PFSK-1 (cell line): ENCODE measurements around the gene CPPED1.

ENCODE experiments used
- FOXP2 ChIP-seq: optimal IDR thresholded peaks from 2 replicates; pipeline ENCODE3; 2011; ENCODE audit warnings: borderline replicate concordance, control low read depth, inconsistent platforms; ENCODE audit not compliant: insufficient read depth; ENCODE audit errors: extremely low read length, extremely low read depth
- POLR2AphosphoS5 ChIP-seq: IDR thresholded peaks from 2 replicates; pipeline ENCODE4 v1.6.1; 2012; ENCODE audit warnings: low read depth, mild to moderate bottlenecking, control low read depth, low read length, moderate library complexity
- REST ChIP-seq, 2 experiments: IDR thresholded peaks; 2 replicates each; pipeline versions ENCODE4 v1.6.1 to v1.8.0; 2011 to 2012; ENCODE audit warnings: low read depth in 2 of 2, low read length in 2 of 2, control low read depth in 1 of 2, inconsistent platforms in 1 of 2, mild to moderate bottlenecking in 1 of 2, moderate library complexity in 1 of 2; ENCODE audit not compliant: insufficient read depth in 1 of 2
- SIN3A ChIP-seq: IDR thresholded peaks from 2 replicates; pipeline ENCODE4 v1.6.1; 2012; ENCODE audit warnings: mild to moderate bottlenecking, low read length, moderate library complexity, borderline replicate concordance; ENCODE audit not compliant: insufficient read depth
- TAF1 ChIP-seq: IDR thresholded peaks from 2 replicates; pipeline ENCODE4 v1.6.1; 2012; ENCODE audit warnings: low read length, control low read depth, borderline replicate concordance; ENCODE audit not compliant: insufficient read depth

CPPED1 gene

GRCh38 chr16:12664164-12664733 is 139.4 kb downstream of the CPPED1 start:
- TF ChIP-seq SIN3A (no peak), REST (IDR thresholded peaks at IDR 0.05; ENCODE audit: insufficient read depth in 1 of 2, low read depth in 2 of 2, low read length in 2 of 2) (no peak), FOXP2 (no peak), POLR2AphosphoS5 (no peak), TAF1 (no peak)

GRCh38 chr16:12661656-12662172 is 142.0 kb downstream of the CPPED1 start:
- TF ChIP-seq TAF1 (no peak), REST (IDR thresholded peaks at IDR 0.05; ENCODE audit: insufficient read depth in 1 of 2, low read depth in 2 of 2, low read length in 2 of 2) (peak; percentile 78 to 95)

- TF ChIP-seq TAF1 (no peak), POLR2AphosphoS5 (no peak), SIN3A (no peak), REST (IDR thresholded peaks at IDR 0.05; ENCODE audit: insufficient read depth in 1 of 2, low read depth in 2 of 2, low read length in 2 of 2) (no peak), FOXP2 (no peak)
These were observed 143.8 kb downstream of the CPPED1 start for GRCh38 chr16:12659871-12660270.

GRCh38 chr16:12658506-12658905 is 145.2 kb downstream of the CPPED1 start:
- TF ChIP-seq REST (IDR thresholded peaks at IDR 0.05; ENCODE audit: insufficient read depth in 1 of 2, low read depth in 2 of 2, low read length in 2 of 2) (no peak), SIN3A (no peak), FOXP2 (no peak), POLR2AphosphoS5 (no peak), TAF1 (no peak)

GRCh38 chr16:12655537-12655936 is 148.2 kb downstream of the CPPED1 start:
- no peak for TF ChIP-seq SIN3A
- no peak for TF ChIP-seq FOXP2
- no peak for TF ChIP-seq REST (IDR thresholded peaks at IDR 0.05; ENCODE audit: insufficient read depth in 1 of 2, low read depth in 2 of 2, low read length in 2 of 2)
- no peak for TF ChIP-seq POLR2AphosphoS5
- TF ChIP-seq TAF1: no peak
